Activated CD4-positive, alpha-beta memory T cell treated with anti-CD3 and anti-CD28 coated beads for 36 hours (primary cell): Measurements from ENCODE around the gene IFNL4. TPM values are rescaled to one million over a fixed set of nuclear protein-coding genes. Genes with fewer than 3 reads are reported as not detected.
"Not testable (repeated sequence)": the region's sequence is repeated elsewhere in the genome, so short reads cannot be mapped to it uniquely, and the experiment has no call there.

ENCODE experiments used
- CTCF ChIA-PET: fragments of 350-600 bp; sonication (Branson Sonifier 250); formaldehyde crosslinking; loops from one replicate; lab custom pipeline; 2021; ENCODE audit warnings: antibody characterized with exemption, inconsistent platforms; lab: Charles Lee
- POLR2A ChIA-PET: fragments of 350-600 bp; sonication (Branson Sonifier 250); formaldehyde crosslinking; loops from one replicate; lab custom pipeline; 2021; ENCODE audit warnings: antibody characterized with exemption; lab: Charles Lee
- DNase-seq: peaks from one replicate; pipeline ENCODE4 v3.0.0-alpha.2; 2020
- H3K27ac Mint-ChIP-seq: one replicate; pipeline ENCODE4 v1.8.0; 2021; ENCODE audit warnings: mixed read lengths
- H3K27me3 Mint-ChIP-seq: one replicate; pipeline ENCODE4 v1.8.0; 2021; ENCODE audit warnings: mixed read lengths
- H3K36me3 Mint-ChIP-seq: one replicate; pipeline ENCODE4 v1.8.0; 2021; ENCODE audit warnings: mixed read lengths
- H3K4me1 Mint-ChIP-seq: one replicate; pipeline ENCODE4 v1.8.0; 2021; ENCODE audit warnings: low read depth, mixed read lengths
- H3K4me3 Mint-ChIP-seq: one replicate; pipeline ENCODE4 v1.8.0; 2021; ENCODE audit warnings: mild to moderate bottlenecking, mixed read lengths
- H3K9me3 Mint-ChIP-seq: one replicate; pipeline ENCODE4 v1.8.0; 2021; ENCODE audit warnings: mixed read lengths
- intact Hi-C: fragments of 100-400 bp; cut with micrococcal nuclease; formaldehyde crosslinking; loops from one replicate; pipeline ENCODE4 v1.15.1; 2023
- total RNA-seq, 2 experiments: library from RNA; stranded (reverse); gene quantifications; one replicate each; pipeline ENCODE4 v1.2.3, GENCODE V29; 2021

Gene IFNL4
- total RNA-seq = not detected

DNA sequence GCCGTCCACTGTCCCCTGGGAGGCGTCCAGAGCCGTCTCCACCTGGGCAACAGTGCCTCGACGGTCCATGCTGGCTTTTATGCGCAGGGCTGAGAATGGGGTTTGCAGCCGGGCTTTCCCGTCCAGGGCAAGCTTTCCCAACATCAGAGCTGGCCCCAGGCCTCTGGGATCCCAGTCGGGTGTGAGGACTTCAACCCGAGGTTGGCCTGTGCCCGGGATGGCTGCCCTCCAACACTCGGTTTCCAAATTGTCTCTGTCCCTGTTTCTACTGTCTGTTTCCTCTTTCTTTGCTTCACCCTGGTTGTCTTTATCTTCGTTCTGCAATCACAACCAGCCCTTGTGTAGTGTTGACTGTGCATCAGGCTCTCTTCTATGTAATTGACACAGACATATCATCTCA lies at the start of gene IFNL4:
Gene IFNL4, minus strand, starts transcription at position 51 of the 400 bp plus-strand sequence.
- Mint-ChIP-seq H3K36me3 (no peaks in the 10 kb centered on the region), H3K9me3 (no peaks in the 10 kb centered on the region), H3K27me3 (peaks cover 7% of the 10 kb centered on the region), H3K4me3 (no peak within 1 kb of the TSS), H3K27ac (no peak within 1 kb of the TSS), H3K4me1 (peaks cover 2% of the 10 kb centered on the region)
- POLR2A ChIA-PET = no interaction called here
- no peak for DNase-seq
- CTCF ChIA-PET = interaction anchor here (1.4 kb wide), 1 partner anchor 127 kb away, joined by 5 read pairs; no protein-coding TSS in a partner anchor
- intact Hi-C loops = no loop called here

- CTCF ChIA-PET = interaction anchor here (0.6 kb wide), 1 partner anchor 1365 kb away, joined by 3 read pairs; no protein-coding TSS in a partner anchor
- Mint-ChIP-seq H3K36me3 (no peaks in the 10 kb centered on the region), H3K4me3 (no peak overlapping the region), H3K9me3 (no peaks in the 10 kb centered on the region), H3K27ac (peak overlapping the region; percentile 16), H3K27me3 (no peaks in the 10 kb centered on the region), H3K4me1 (peaks cover 17% of the 10 kb centered on the region)
- peak; percentile 78 for DNase-seq
- POLR2A ChIA-PET = no interaction called here
- intact Hi-C loops = no loop called here
These were observed 49.4 kb upstream of the IFNL4 start for GRCh38 chr19:39297931-39298634.

- DNase-seq = no peak
- no peaks in the 10 kb centered on the region for H3K27me3 Mint-ChIP-seq
- H3K4me1 Mint-ChIP-seq = peaks cover 17% of the 10 kb centered on the region
- H3K9me3 Mint-ChIP-seq = no peaks in the 10 kb centered on the region
- H3K36me3 Mint-ChIP-seq = no peaks in the 10 kb centered on the region
- H3K27ac Mint-ChIP-seq = no peak overlapping the region
- no peak overlapping the region for H3K4me3 Mint-ChIP-seq
- ChIA-PET POLR2A (no interaction called here), CTCF (interaction anchor here (1.6 kb wide), 1 partner anchor 84 kb away, joined by 3 read pairs; no protein-coding TSS in a partner anchor)
- intact Hi-C loops = no loop called here
These were observed 48.2 kb upstream of the IFNL4 start for GRCh38 chr19:39296906-39297305.

- Mint-ChIP-seq H3K27me3 (no peaks in the 10 kb centered on the region), H3K36me3 (no peaks in the 10 kb centered on the region), H3K9me3 (no peaks in the 10 kb centered on the region), H3K4me3 (no peak within 1 kb of the TSS), H3K27ac (no peak within 1 kb of the TSS), H3K4me1 (peaks cover 17% of the 10 kb centered on the region)
- CTCF ChIA-PET = interaction anchor here (1.6 kb wide), 1 partner anchor 84 kb away, joined by 3 read pairs; no protein-coding TSS in a partner anchor
- intact Hi-C loops = no loop called here
- POLR2A ChIA-PET = interaction anchor here (0.9 kb wide), 1 partner anchor 27 kb away, joined by 3 read pairs; no protein-coding TSS in a partner anchor
- peak; percentile 28 for DNase-seq
These were observed 47.5 kb upstream of the IFNL4 start, which contains the start of gene IFNL1 for GRCh38 chr19:39296055-39296645. Gene IFNL1, plus strand, starts transcription at chr19:39296407. Its CDS starts 15 bp downstream, at chr19:39296422.

DNA sequence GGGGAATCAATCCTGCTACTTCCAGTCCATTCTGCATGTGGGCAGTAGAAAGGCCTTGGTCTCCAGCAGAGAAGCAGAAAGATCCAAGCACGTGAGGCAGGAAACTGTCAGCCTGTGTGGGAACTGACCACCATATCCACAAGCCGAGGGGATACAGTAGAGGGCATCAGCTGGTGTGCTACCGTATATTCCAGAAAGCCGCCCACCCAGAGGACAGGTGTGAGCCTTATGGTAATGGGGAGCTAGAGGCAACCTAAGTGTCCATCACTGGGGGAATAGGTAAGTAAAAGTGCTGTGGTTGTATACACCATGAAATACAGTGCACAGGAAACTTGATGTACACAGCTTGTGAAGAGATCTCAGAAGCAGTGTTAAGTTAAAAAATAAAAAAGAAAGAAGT lies 44.7 kb upstream of the IFNL4 start:
- Mint-ChIP-seq H3K36me3 (no peaks in the 10 kb centered on the region), H3K9me3 (no peaks in the 10 kb centered on the region), H3K4me3 (no peak overlapping the region), H3K4me1 (peaks cover 13% of the 10 kb centered on the region), H3K27me3 (no peaks in the 10 kb centered on the region), H3K27ac (no peak overlapping the region)
- no peak for DNase-seq
- CTCF ChIA-PET = interaction anchor here (0.8 kb wide), 1 partner anchor 34 kb away, joined by 3 read pairs; no protein-coding TSS in a partner anchor
- intact Hi-C loops = no loop called here
- POLR2A ChIA-PET = no interaction called here

DNA sequence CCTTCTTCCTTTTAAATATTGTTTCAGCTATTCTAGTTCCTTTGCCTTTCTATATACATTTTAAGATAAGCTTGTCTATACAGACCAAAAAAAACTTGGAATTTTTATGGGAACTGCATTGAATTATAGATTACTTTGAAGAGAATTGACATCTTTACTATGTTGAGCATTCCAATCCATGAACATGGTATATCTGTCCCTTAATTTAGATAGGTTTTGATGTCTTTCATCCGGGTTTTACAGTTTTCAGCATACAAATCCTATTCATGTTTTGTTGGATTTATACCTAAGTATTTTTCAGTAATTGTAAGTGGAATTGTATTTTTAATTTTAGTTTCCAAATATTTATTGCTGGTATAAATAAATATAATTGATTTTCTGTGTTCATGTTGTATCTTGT lies 35.4 kb upstream of the IFNL4 start:
- ChIA-PET POLR2A (no interaction called here), CTCF (no interaction called here)
- Mint-ChIP-seq H3K4me3 (no peak overlapping the region), H3K9me3 (peaks cover 14% of the 10 kb centered on the region), H3K27ac (no peak overlapping the region), H3K27me3 (peaks cover 8% of the 10 kb centered on the region), H3K4me1 (no peaks in the 10 kb centered on the region), H3K36me3 (peaks cover 5% of the 10 kb centered on the region)
- DNase-seq = no peak
- intact Hi-C loops = no loop called here

GRCh38 chr19:39282021-39282420 lies 33.4 kb upstream of the IFNL4 start:
- Mint-ChIP-seq H3K4me1 (no peaks in the 10 kb centered on the region), H3K27me3 (peaks cover 8% of the 10 kb centered on the region), H3K9me3 (peaks cover 14% of the 10 kb centered on the region), H3K36me3 (peaks cover 5% of the 10 kb centered on the region), H3K27ac (no peak overlapping the region), H3K4me3 (no peak overlapping the region)
- ChIA-PET POLR2A (no interaction called here), CTCF (interaction anchor here (0.8 kb wide), 1 partner anchor 269 kb away, joined by 3 read pairs; no protein-coding TSS in a partner anchor)
- intact Hi-C loops = no loop called here
- no peak for DNase-seq

DNA sequence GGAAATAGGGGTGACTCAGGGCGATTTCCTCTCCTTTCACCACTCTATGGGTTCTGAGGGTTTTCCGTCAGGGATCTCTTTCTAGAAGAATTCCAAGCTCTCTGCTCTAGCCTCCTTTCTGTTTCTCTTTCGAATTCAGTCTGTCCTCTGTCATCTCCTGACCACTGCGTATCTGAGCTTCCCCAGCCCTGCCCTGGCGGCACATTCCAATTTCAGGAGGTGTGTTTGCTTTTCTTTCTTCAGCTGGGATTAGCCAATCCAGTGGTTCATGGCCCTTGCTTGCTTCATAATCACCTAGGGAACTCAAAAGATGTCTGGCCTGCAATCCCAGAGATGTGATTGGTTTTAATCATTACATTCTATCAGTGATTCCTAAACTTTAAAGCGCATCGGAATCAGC lies 28.9 kb upstream of the IFNL4 start:
- H3K9me3 Mint-ChIP-seq = peaks cover 7% of the 10 kb centered on the region
- POLR2A ChIA-PET = no interaction called here
- DNase-seq = no peak
- no peak overlapping the region for H3K4me3 Mint-ChIP-seq
- no peak overlapping the region for H3K27ac Mint-ChIP-seq
- CTCF ChIA-PET = interaction anchor here (1.5 kb wide), 1 partner anchor 40 kb away, joined by 3 read pairs; no protein-coding TSS in a partner anchor
- H3K27me3 Mint-ChIP-seq = peaks cover 4% of the 10 kb centered on the region
- H3K36me3 Mint-ChIP-seq = no peaks in the 10 kb centered on the region
- no peaks in the 10 kb centered on the region for H3K4me1 Mint-ChIP-seq
- intact Hi-C loops = no loop called here

DNA sequence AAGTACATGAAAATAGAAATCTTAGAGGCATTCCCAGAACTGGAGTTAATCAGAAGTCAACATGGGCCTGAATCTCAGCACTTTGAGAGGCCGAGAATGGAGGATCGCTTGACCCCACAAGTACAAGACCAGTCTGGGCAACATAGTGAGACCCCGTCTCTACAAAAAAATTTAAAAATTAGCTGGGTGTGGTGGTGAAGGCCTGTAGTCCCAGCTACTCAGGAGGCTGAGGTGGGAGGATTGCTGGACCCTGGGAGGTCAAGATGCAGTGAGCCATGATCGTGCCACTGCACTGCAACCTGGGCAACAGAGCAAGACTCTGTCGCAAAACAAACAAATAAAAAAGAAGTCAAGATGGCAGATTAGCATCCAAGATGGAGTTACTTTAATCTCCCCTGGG lies 28.1 kb upstream of the IFNL4 start:
- ChIA-PET CTCF (interaction anchor here (1.5 kb wide), 1 partner anchor 39 kb away, joined by 3 read pairs; no protein-coding TSS in a partner anchor), POLR2A (no interaction called here)
- intact Hi-C loops = no loop called here
- no peak overlapping the region for H3K4me3 Mint-ChIP-seq
- peaks cover 4% of the 10 kb centered on the region for H3K9me3 Mint-ChIP-seq
- H3K4me1 Mint-ChIP-seq = no peaks in the 10 kb centered on the region
- H3K27me3 Mint-ChIP-seq = peaks cover 4% of the 10 kb centered on the region
- DNase-seq = no peak
- no peaks in the 10 kb centered on the region for H3K36me3 Mint-ChIP-seq
- no peak overlapping the region for H3K27ac Mint-ChIP-seq

GRCh38 chr19:39275578-39275977 lies 26.9 kb upstream of the IFNL4 start:
- Mint-ChIP-seq H3K36me3 (no peaks in the 10 kb centered on the region), H3K27ac (no peak overlapping the region), H3K4me3 (no peak overlapping the region), H3K4me1 (no peaks in the 10 kb centered on the region), H3K27me3 (peaks cover 5% of the 10 kb centered on the region), H3K9me3 (no peaks in the 10 kb centered on the region)
- ChIA-PET CTCF (no interaction called here), POLR2A (no interaction called here)
- DNase-seq = no peak
- intact Hi-C loops = no loop called here

DNA sequence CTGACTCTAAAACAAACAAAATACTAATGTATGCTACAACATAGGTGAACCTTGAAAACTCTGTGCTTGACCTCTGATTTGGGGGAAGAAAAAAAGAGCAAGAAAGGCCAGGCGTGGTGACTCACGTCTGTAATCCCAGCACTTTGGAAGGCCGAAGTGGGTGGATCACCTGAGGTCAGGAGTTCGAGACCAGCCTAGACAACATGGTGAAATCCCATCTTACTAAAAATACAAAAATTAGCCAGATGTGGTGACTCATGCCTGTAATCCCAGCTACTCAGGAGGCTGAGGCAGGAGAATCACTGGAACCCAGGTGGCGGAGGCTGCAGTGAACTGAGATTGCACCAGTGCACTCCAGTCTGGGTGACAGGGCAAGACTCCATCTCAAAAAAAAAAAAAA lies 25.2 kb upstream of the IFNL4 start:
- H3K4me1 Mint-ChIP-seq, H3K27ac Mint-ChIP-seq, POLR2A ChIA-PET, H3K36me3 Mint-ChIP-seq, intact Hi-C loops, H3K4me3 Mint-ChIP-seq, H3K9me3 Mint-ChIP-seq, DNase-seq, H3K27me3 Mint-ChIP-seq, CTCF ChIA-PET: not testable (repeated sequence)

GRCh38 chr19:39270036-39270871 lies 21.6 kb upstream of the IFNL4 start:
- no peak for DNase-seq
- Mint-ChIP-seq H3K4me3 (no peak overlapping the region), H3K27ac (no peak overlapping the region), H3K27me3 (peaks cover 4% of the 10 kb centered on the region), H3K9me3 (no peaks in the 10 kb centered on the region), H3K36me3 (no peaks in the 10 kb centered on the region), H3K4me1 (no peaks in the 10 kb centered on the region)
- intact Hi-C loops = no loop called here
- POLR2A ChIA-PET = no interaction called here
- CTCF ChIA-PET = no interaction called here
